ENCODE measurements around the gene LONP1. TPM values are rescaled to one million over a fixed set of nuclear protein-coding genes. Genes with fewer than 3 reads are reported as not detected.
"Not testable (repeated sequence)": the region's sequence is repeated elsewhere in the genome, so short reads cannot be mapped to it uniquely, and the experiment has no call there.

The LONP1 gene
- total RNA-seq, 4 donors from 2014 or later, result 40.9 to 81.7 (median 61.2) TPM

- intact Hi-C loops (cut with DNase I; ENCODE audit: low total_unique reads), result no loop called here
- TF ChIP-seq, protein P1, sequence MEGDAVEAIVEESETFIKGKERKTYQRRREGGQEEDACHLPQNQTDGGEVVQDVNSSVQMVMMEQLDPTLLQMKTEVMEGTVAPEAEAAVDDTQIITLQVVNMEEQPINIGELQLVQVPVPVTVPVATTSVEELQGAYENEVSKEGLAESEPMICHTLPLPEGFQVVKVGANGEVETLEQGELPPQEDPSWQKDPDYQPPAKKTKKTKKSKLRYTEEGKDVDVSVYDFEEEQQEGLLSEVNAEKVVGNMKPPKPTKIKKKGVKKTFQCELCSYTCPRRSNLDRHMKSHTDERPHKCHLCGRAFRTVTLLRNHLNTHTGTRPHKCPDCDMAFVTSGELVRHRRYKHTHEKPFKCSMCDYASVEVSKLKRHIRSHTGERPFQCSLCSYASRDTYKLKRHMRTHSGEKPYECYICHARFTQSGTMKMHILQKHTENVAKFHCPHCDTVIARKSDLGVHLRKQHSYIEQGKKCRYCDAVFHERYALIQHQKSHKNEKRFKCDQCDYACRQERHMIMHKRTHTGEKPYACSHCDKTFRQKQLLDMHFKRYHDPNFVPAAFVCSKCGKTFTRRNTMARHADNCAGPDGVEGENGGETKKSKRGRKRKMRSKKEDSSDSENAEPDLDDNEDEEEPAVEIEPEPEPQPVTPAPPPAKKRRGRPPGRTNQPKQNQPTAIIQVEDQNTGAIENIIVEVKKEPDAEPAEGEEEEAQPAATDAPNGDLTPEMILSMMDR (IDR thresholded peaks at IDR 0.05), result no peak
- H3K4me3 ChIP-seq (ENCODE audit: low read depth, poor library complexity, severe bottlenecking), result no peak overlapping the region
- WGBS, 2 donors, result 38 to 54% methylated on average over 8 of the region's 8 CpGs
- DNase-seq (ENCODE audit: low spot score in 2 of 2), result no peak
These were observed 18.5 kb upstream of the LONP1 start for GRCh38 chr19:5738423-5738822.

- DNase-seq (ENCODE audit: low spot score in 2 of 2); H3K4me3 ChIP-seq (ENCODE audit: low read depth, poor library complexity, severe bottlenecking); intact Hi-C loops (cut with DNase I; ENCODE audit: low total_unique reads): not testable (repeated sequence)
- WGBS, 2 donors, result 75 to 86% methylated on average over 2 of the region's 2 CpGs
These were observed 13.2 kb upstream of the LONP1 start for GRCh38 chr19:5733172-5733571.

DNA sequence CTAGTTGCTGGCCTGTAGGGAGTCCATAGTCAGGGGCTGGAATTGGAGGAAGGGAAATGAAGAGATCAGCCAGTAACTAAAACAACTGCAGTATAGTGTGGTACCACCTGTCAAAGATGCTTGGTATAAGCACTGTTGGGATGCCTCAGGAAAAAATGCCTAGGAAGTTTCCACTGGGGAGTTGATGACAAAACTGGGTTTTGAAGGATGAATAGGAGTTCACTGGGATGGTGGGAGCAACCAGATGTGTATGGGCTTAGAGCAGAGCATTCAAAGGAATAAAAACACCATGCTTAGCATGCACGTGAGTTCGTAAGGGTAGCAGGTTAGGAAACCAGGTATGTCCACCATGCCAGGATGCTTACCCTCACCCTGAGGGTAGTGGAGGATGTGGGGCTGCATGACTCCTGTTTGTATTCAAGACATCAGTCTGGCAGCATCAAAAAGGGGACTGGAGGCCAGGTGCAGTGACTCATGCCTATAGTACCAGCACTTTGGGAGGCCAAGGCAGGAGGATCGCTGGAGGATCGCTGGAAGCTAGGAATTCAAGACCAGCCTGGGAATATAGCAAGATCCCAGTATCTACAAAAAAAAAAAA lies 7.6 kb upstream of the LONP1 start:
- 92 to 98% methylated on average over 4 of the region's 4 CpGs for WGBS, 2 donors
- DNase-seq (ENCODE audit: low spot score in 2 of 2), result no peak

GRCh38 chr19:5719274-5719960 lies 529 bp downstream of the LONP1 start:
- H3K4me3 ChIP-seq (ENCODE audit: low read depth, poor library complexity, severe bottlenecking), result peak overlapping the region; percentile 99
- intact Hi-C loops (cut with DNase I; ENCODE audit: low total_unique reads), result no loop called here
- DNase-seq (ENCODE audit: low spot score in 2 of 2), result peak; percentile 34 to 91
- TF ChIP-seq, protein P1 (IDR thresholded peaks at IDR 0.05), result no peak
- no peak for TF ChIP-seq POLR2A (IDR thresholded peaks at IDR 0.05)
- 0% methylated on average over 38 to 48 of the region's 58 CpGs for WGBS, 2 donors

More for the DNA sequence above, 7.6 kb upstream of the LONP1 start:
- no peak overlapping the region for H3K4me3 ChIP-seq (ENCODE audit: low read depth, poor library complexity, severe bottlenecking)
- intact Hi-C loops (cut with DNase I; ENCODE audit: low total_unique reads), result no loop called here
- no peak for TF ChIP-seq POLR2A (IDR thresholded peaks at IDR 0.05)
- TF ChIP-seq, protein P1 (IDR thresholded peaks at IDR 0.05), result no peak

DNA sequence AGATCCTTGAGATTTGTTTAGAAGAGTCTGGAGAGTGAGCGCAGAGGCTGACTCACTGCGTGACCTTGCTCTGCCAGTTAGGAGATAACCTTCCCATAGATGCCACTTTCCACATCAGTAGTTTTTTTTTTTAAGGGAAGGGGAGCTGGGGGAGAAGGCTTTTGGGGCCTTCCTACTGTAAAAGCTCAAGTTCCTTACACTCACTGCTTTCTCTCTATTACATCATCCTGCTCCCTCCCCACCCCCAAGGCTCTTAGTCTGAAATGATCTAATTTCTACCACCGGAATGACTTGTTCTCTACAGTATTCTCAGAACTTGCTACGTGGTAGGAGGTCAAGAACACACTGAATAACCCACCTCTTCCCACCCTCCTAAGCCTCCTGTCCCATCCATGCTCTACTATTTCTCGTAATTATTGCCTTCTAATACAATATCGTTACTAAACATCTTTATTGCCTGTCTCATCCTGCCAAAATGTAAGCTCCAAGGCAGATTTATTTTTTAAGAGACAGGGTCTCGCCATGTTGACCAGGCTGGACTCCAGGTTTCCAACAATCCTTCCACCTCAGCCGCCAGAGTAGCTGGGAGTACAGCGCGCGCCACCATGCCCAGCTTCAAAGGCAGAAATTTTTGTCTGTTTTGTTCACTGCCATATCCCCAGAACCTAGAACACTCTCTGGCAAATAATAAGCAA lies 1.2 kb downstream of the LONP1 start:
- no peak for DNase-seq (ENCODE audit: low spot score in 2 of 2)
- WGBS, 2 donors, result 24 to 28% methylated on average over 11 of the region's 11 CpGs
- TF ChIP-seq POLR2A (IDR thresholded peaks at IDR 0.05), result no peak
- TF ChIP-seq, protein P1 (IDR thresholded peaks at IDR 0.05), result no peak
- no peak overlapping the region for H3K4me3 ChIP-seq (ENCODE audit: low read depth, poor library complexity, severe bottlenecking)
- intact Hi-C loops (cut with DNase I; ENCODE audit: low total_unique reads), result no loop called here

GRCh38 chr19:5718037-5718578 lies 1.8 kb downstream of the LONP1 start:
- H3K4me3 ChIP-seq (ENCODE audit: low read depth, poor library complexity, severe bottlenecking), result no peak overlapping the region
- intact Hi-C loops (cut with DNase I; ENCODE audit: low total_unique reads), result no loop called here
- TF ChIP-seq POLR2A (IDR thresholded peaks at IDR 0.05), result no peak
- TF ChIP-seq, protein P1 (IDR thresholded peaks at IDR 0.05), result no peak
- no peak for DNase-seq (ENCODE audit: low spot score in 2 of 2)
- 53 to 75% methylated on average over 14 of the region's 14 CpGs for WGBS, 2 donors

All from lower leg skin (tissue), 4 donors.